GM12878 (cell line): ENCODE measurements around the gene MAP3K5.

Source experiments
- ATF3 ChIP-seq: IDR thresholded peaks from 2 replicates; pipeline ENCODE4 v1.6.1; 2011; ENCODE audit warnings: low read depth, mild to moderate bottlenecking, low read length, moderate library complexity, borderline replicate concordance; ENCODE audit errors: extremely low read depth
- BHLHE40 ChIP-seq, 2 experiments: fragments of 450-650 bp in 1 of 2; IDR thresholded peaks; 2 replicates each; pipeline ENCODE4 v1.6.1; 2011 to 2017; ENCODE audit warnings: low read depth in 2 of 2, borderline replicate concordance in 1 of 2, improper control_type of control experiment in 1 of 2, low read length in 1 of 2, mild to moderate bottlenecking in 1 of 2
- BRCA1 ChIP-seq: IDR thresholded peaks from 2 replicates; pipeline ENCODE4 v1.6.1; 2011; ENCODE audit warnings: low read depth, low read length, improper control_type of control experiment
- EP300 ChIP-seq, 2 experiments: fragments of 150-350 bp in 1 of 2; IDR thresholded peaks; 2 replicates each; pipeline ENCODE4 v1.6.1; 2011 to 2012; ENCODE audit warnings: low read depth in 2 of 2, low read length in 2 of 2, borderline replicate concordance in 1 of 2, improper control_type of control experiment in 1 of 2, inconsistent platforms in 1 of 2; ENCODE audit not compliant: control insufficient read depth in 1 of 2
- LARP7 ChIP-seq: fragments of 450-650 bp; IDR thresholded peaks from 2 replicates; pipeline ENCODE4 v1.6.1; 2017; ENCODE audit warnings: mild to moderate bottlenecking
- POLR2A ChIP-seq: IDR thresholded peaks from 2 replicates; pipeline ENCODE4 v1.6.1; 2011; ENCODE audit warnings: low read depth, mild to moderate bottlenecking, low read length
- SUZ12 ChIP-seq: fragments of 200-600 bp; sonication (generic); IDR thresholded peaks from one replicate; pipeline ENCODE4 v1.6.1; 2018; ENCODE audit warnings: antibody characterized with exemption, mild to moderate bottlenecking; ENCODE audit not compliant: unreplicated experiment
- TF ChIP-seq, protein P1 (sequence below), 3 experiments: IDR thresholded peaks in 2 of 3; conservative IDR thresholded peaks in 1 of 3; 2 replicates each; pipeline ENCODE4 v1.5.1; 2011; ENCODE audit warnings: low read depth in 3 of 3, low read length in 3 of 3, mild to moderate bottlenecking in 3 of 3, control low read depth in 2 of 3, moderate library complexity in 2 of 3, inconsistent platforms in 1 of 3, mixed read lengths in 1 of 3; ENCODE audit not compliant: control insufficient read depth in 2 of 3, insufficient read depth in 1 of 3; ENCODE audit errors: extremely low read depth in 1 of 3

GRCh38 chr6:136754820-136755219 lies 37.5 kb downstream of the MAP3K5 start:
- TF ChIP-seq BRCA1: no peak
- no peak for TF ChIP-seq SUZ12
- TF ChIP-seq, protein P1, sequence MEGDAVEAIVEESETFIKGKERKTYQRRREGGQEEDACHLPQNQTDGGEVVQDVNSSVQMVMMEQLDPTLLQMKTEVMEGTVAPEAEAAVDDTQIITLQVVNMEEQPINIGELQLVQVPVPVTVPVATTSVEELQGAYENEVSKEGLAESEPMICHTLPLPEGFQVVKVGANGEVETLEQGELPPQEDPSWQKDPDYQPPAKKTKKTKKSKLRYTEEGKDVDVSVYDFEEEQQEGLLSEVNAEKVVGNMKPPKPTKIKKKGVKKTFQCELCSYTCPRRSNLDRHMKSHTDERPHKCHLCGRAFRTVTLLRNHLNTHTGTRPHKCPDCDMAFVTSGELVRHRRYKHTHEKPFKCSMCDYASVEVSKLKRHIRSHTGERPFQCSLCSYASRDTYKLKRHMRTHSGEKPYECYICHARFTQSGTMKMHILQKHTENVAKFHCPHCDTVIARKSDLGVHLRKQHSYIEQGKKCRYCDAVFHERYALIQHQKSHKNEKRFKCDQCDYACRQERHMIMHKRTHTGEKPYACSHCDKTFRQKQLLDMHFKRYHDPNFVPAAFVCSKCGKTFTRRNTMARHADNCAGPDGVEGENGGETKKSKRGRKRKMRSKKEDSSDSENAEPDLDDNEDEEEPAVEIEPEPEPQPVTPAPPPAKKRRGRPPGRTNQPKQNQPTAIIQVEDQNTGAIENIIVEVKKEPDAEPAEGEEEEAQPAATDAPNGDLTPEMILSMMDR (IDR thresholded peaks at IDR 0.05 in 2 of 3, conservative IDR thresholded peaks at IDR 0.05 in 1 of 3; ENCODE audit: control insufficient read depth in 2 of 3, extremely low read depth in 1 of 3, insufficient read depth in 1 of 3, low read depth in 3 of 3, low read length in 3 of 3): no peak
- TF ChIP-seq EP300 (IDR thresholded peaks at IDR 0.05; ENCODE audit: borderline replicate concordance in 1 of 2, control insufficient read depth in 1 of 2, low read depth in 2 of 2, low read length in 2 of 2): no peak
- no peak for TF ChIP-seq LARP7
- no peak for TF ChIP-seq POLR2A
- no peak for TF ChIP-seq BHLHE40 (IDR thresholded peaks at IDR 0.05; ENCODE audit: borderline replicate concordance in 1 of 2, low read depth in 2 of 2, low read length in 1 of 2)
- TF ChIP-seq ATF3: no peak
